A549 (cell line): Measurements from ENCODE around the gene TRANK1. TPM values are rescaled to one million over a fixed set of nuclear protein-coding genes. Genes with fewer than 3 reads are reported as not detected.

Experiments used
- ATAC-seq, 2 experiments: fragments of 200-7000 bp in 1 of 2; fragments of >200 bp in 1 of 2; cut with Nextera tagmentation in 1 of 2; cut with Tn5 transposase in 1 of 2; 3 replicates each; pipeline versions ENCODE4 v1.8.0 to v1.9.1; 2018 to 2020; ENCODE audit warnings: mild to moderate bottlenecking in 1 of 2, moderate library complexity in 1 of 2
- CTCF ChIA-PET: fragments of 300-600 bp; sonication (Branson Sonifier 250); formaldehyde crosslinking; extraction: SDS; loops from one replicate; lab custom pipeline; 2021; ENCODE audit warnings: antibody characterized with exemption, inconsistent platforms; lab: Yijun Ruan, JAX
- POLR2A ChIA-PET: fragments of 350-600 bp; formaldehyde crosslinking; extraction: SDS; loops from one replicate; lab custom pipeline; 2021; ENCODE audit warnings: antibody characterized with exemption, inconsistent platforms; lab: Yijun Ruan, JAX
- DNase-seq, 2 experiments: peaks; one replicate each; pipeline versions ENCODE4 v3.0.0 to v3.0.0-alpha.2; 2011 to 2016; ENCODE audit warnings: low read depth in 1 of 2, low spot score in 1 of 2
- FAIRE-seq: peaks from 2 replicates; lab custom pipeline; 2011; peaks lifted over from hg19 to GRCh38; lab: Jason Lieb, UNC
- H3K27ac ChIP-seq, 2 experiments: fragments of >200 bp; sonication (Bioruptor Twin); formaldehyde crosslinking; 3 replicates each; pipeline ENCODE4 v1.5.1; 2016 to 2017
- H3K4me1 ChIP-seq: fragments of >200 bp; sonication (Bioruptor Twin); formaldehyde crosslinking; 3 replicates; pipeline ENCODE4 v1.6.1; 2016
- H3K4me2 ChIP-seq: fragments of >200 bp; sonication (Bioruptor Twin); formaldehyde crosslinking; 3 replicates; pipeline ENCODE4 v1.6.1; 2016
- H3K4me3 ChIP-seq: fragments of >200 bp; sonication (Bioruptor Twin); formaldehyde crosslinking; 3 replicates; pipeline ENCODE4 v1.5.1; 2016
- H3K9me3 ChIP-seq: fragments of >200 bp; sonication (Bioruptor Twin); formaldehyde crosslinking; 3 replicates; pipeline ENCODE4 v1.6.1; 2016
- BHLHE40 ChIP-seq: IDR thresholded peaks from 2 replicates; pipeline ENCODE4 v1.6.1; 2012; ENCODE audit warnings: low read depth, low read length, inconsistent platforms
- CBX2 ChIP-seq: fragments of 200-600 bp; sonication (generic); IDR thresholded peaks from 2 replicates; pipeline ENCODE4 v1.6.1; 2016; ENCODE audit warnings: low read depth, mild to moderate bottlenecking, borderline replicate concordance
- CEBPB ChIP-seq, 2 experiments: fragments of >200 bp in 1 of 2; sonication (Bioruptor Twin) in 1 of 2; formaldehyde crosslinking in 1 of 2; IDR thresholded peaks; 2 replicates each; pipeline ENCODE4 v1.6.1; 2012 to 2016
- EHF ChIP-seq: fragments of 250-450 bp; sonication (Bioruptor Pico); IDR thresholded peaks from 2 replicates; pipeline ENCODE4 v1.5.0; 2020; ENCODE audit warnings: mild to moderate bottlenecking
- EHMT2 ChIP-seq: fragments of 200-600 bp; sonication (generic); IDR thresholded peaks from 2 replicates; pipeline ENCODE4 v1.6.1; 2016; ENCODE audit warnings: antibody characterized with exemption, low read depth, mild to moderate bottlenecking, moderate library complexity
- FOSB ChIP-seq: fragments of 250-450 bp; sonication (Bioruptor Pico); IDR thresholded peaks from 2 replicates; pipeline ENCODE4 v1.5.0; 2020; ENCODE audit warnings: mild to moderate bottlenecking, moderate library complexity
- FOSL2 ChIP-seq, 2 experiments: fragments of 450-650 bp in 1 of 2; fragments of >200 bp in 1 of 2; sonication (Bioruptor Twin) in 1 of 2; formaldehyde crosslinking; IDR thresholded peaks; 2 replicates each; pipeline versions ENCODE4 v1.5.0 to v1.6.1; 2016 to 2020; ENCODE audit warnings: mild to moderate bottlenecking in 1 of 2, moderate library complexity in 1 of 2
- HOXA7 ChIP-seq: fragments of 250-450 bp; sonication (Bioruptor Pico); IDR thresholded peaks from 2 replicates; pipeline ENCODE4 v1.5.0; 2020; ENCODE audit warnings: mild to moderate bottlenecking, moderate library complexity
- JUN ChIP-seq, 2 experiments: fragments of >200 bp; sonication (Bioruptor Twin); formaldehyde crosslinking; IDR thresholded peaks; 2 replicates in 1 of 2; 3 replicates in 1 of 2; pipeline ENCODE4 v1.6.1; 2016 to 2017
- JUNB ChIP-seq: fragments of >200 bp; sonication (Bioruptor Twin); formaldehyde crosslinking; IDR thresholded peaks from 2 replicates; pipeline ENCODE4 v1.6.1; 2016
- KDM1A ChIP-seq: fragments of 200-600 bp; sonication (generic); IDR thresholded peaks from 2 replicates; pipeline ENCODE4 v1.6.1; 2016; ENCODE audit warnings: low read depth, mild to moderate bottlenecking
- KDM5A ChIP-seq: fragments of 200-600 bp; sonication (generic); IDR thresholded peaks from 2 replicates; pipeline ENCODE4 v1.6.1; 2016; ENCODE audit warnings: antibody characterized with exemption, mild to moderate bottlenecking
- NPAS2 ChIP-seq: fragments of 250-450 bp; sonication (Bioruptor Pico); IDR thresholded peaks from 2 replicates; pipeline ENCODE4 v1.8.0; 2022; ENCODE audit warnings: mild to moderate bottlenecking, moderate library complexity, borderline replicate concordance
- PHF8 ChIP-seq: fragments of 200-600 bp; sonication (generic); IDR thresholded peaks from 2 replicates; pipeline ENCODE4 v1.6.1; 2016; ENCODE audit warnings: low read depth, mild to moderate bottlenecking, antibody characterized with exemption, moderate library complexity, borderline replicate concordance
- POLR2A ChIP-seq: IDR thresholded peaks from 2 replicates; pipeline ENCODE4 v1.6.1; 2012; ENCODE audit warnings: mild to moderate bottlenecking, low read length
- RAD21 ChIP-seq, 2 experiments: fragments of >200 bp in 1 of 2; sonication (Bioruptor Twin) in 1 of 2; formaldehyde crosslinking in 1 of 2; IDR thresholded peaks in 1 of 2; conservative IDR thresholded peaks in 1 of 2; 2 replicates in 1 of 2; 3 replicates in 1 of 2; pipeline ENCODE4 v1.6.1; 2012 to 2018; ENCODE audit warnings: inconsistent platforms in 1 of 2
- RARB ChIP-seq: fragments of 250-450 bp; sonication (Bioruptor Pico); IDR thresholded peaks from 2 replicates; pipeline ENCODE4 v1.8.0; 2021; ENCODE audit warnings: mild to moderate bottlenecking, moderate library complexity
- SMC3 ChIP-seq: fragments of >200 bp; sonication (Bioruptor Twin); formaldehyde crosslinking; IDR thresholded peaks from 3 replicates; pipeline ENCODE4 v1.6.1; 2018; ENCODE audit warnings: inconsistent platforms
- TP53 ChIP-seq: fragments of 250-450 bp; sonication (Bioruptor Pico); IDR thresholded peaks from 2 replicates; pipeline ENCODE4 v1.5.0; 2021; ENCODE audit warnings: mild to moderate bottlenecking, moderate library complexity
- ZC3H11A ChIP-seq: fragments of 450-650 bp; IDR thresholded peaks from 2 replicates; pipeline ENCODE4 v1.6.1; 2014; ENCODE audit warnings: antibody characterized with exemption, mild to moderate bottlenecking
- ZFP36 ChIP-seq: fragments of 450-650 bp; IDR thresholded peaks from 2 replicates; pipeline ENCODE4 v1.6.1; 2014; ENCODE audit warnings: borderline replicate concordance; ENCODE audit not compliant: partially characterized antibody
- ZNF302 ChIP-seq: fragments of 250-450 bp; sonication (Bioruptor Pico); IDR thresholded peaks from 2 replicates; pipeline ENCODE4 v1.9.0; 2021; ENCODE audit warnings: inconsistent platforms, mild to moderate bottlenecking, moderate library complexity
- WGBS: methylation state at CpG from one replicate; pipeline ENCODE4 v1.1.6; 2017; ENCODE audit errors: missing lambda C conversion rate; 5-methylcytosine and 5-hydroxymethylcytosine counted together
- polyA plus RNA-seq, 4 experiments: library from polyadenylated mRNA; depleted of rRNA in 3 of 4; stranded (reverse); fragments of >200 nt; fragmentation: RNase III in 1 of 4; extraction: RNeasy Plus Mini Kit Qiagen cat#74134 plus additional on column Dnase treatment in 1 of 4; gene quantifications; 2 replicates in 3 of 4; 3 replicates in 1 of 4; pipeline ENCODE4 v1.2.3, GENCODE V29; 2011 to 2017
- TF ChIP-seq, protein P1 (sequence below): fragments of 250-450 bp; sonication (Bioruptor Pico); IDR thresholded peaks from 2 replicates; pipeline ENCODE4 v1.5.0; 2021; ENCODE audit warnings: mild to moderate bottlenecking, moderate library complexity, borderline replicate concordance
- TF ChIP-seq, protein P2 (sequence below): fragments of >200 bp; sonication (Bioruptor Twin); formaldehyde crosslinking; IDR thresholded peaks from 2 replicates; pipeline ENCODE4 v1.6.1; 2016
- TF ChIP-seq, protein P3 (sequence below): fragments of 450-650 bp; IDR thresholded peaks from 2 replicates; pipeline ENCODE4 v1.6.1; 2014; ENCODE audit warnings: antibody characterized with exemption

TRANK1 gene
- polyA plus RNA-seq, 2 of the 4 experiments (the other 2 are of a cell fraction), result 0.58 to 3.2 TPM

DNA sequence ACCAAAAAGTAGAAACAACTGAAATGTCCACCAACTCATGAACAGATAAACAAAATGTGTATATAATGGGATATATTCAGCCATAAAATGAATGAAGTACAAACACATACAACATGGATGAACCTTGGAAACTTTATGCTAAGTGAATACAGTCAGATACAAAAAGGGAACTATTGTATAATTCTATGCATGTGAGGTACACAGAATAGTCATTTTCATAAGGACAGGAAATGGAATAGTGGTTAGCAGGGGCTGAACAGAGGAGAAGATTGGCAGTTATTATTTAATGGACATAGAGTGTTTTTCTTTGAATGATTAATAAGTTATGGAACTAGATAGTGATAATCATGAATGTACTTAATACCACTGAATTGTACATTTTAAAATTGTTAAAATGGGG lies 20.0 kb upstream of the TRANK1 start:
- ATAC-seq, result no peak
- ChIA-PET POLR2A (no interaction called here), CTCF (interaction anchor here (0.6 kb wide), 1 partner anchor 405 kb away, joined by 3 read pairs; no protein-coding TSS in a partner anchor)
- Histone ChIP-seq H3K4me3 (no peak overlapping the region), H3K9me3 (no peaks in the 10 kb centered on the region), H3K27ac (no peak overlapping the region), H3K4me2 (no peak overlapping the region), H3K4me1 (peaks cover 4% of the 10 kb centered on the region)
- no peak for FAIRE-seq
- no peak for DNase-seq
- TF ChIP-seq, protein P1, sequence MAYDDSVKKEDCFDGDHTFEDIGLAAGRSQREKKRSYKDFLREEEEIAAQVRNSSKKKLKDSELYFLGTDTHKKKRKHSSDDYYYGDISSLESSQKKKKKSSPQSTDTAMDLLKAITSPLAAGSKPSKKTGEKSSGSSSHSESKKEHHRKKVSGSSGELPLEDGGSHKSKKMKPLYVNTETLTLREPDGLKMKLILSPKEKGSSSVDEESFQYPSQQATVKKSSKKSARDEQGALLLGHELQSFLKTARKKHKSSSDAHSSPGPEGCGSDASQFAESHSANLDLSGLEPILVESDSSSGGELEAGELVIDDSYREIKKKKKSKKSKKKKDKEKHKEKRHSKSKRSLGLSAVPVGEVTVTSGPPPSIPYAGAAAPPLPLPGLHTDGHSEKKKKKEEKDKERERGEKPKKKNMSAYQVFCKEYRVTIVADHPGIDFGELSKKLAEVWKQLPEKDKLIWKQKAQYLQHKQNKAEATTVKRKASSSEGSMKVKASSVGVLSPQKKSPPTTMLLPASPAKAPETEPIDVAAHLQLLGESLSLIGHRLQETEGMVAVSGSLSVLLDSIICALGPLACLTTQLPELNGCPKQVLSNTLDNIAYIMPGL (CRISPR knock-in tag), result no peak
- TF ChIP-seq NPAS2 (CRISPR knock-in tag) (no peak), JUNB (no peak), KDM1A (no peak), CEBPB (IDR thresholded peaks at IDR 0.05) (no peak), FOSB (CRISPR knock-in tag) (no peak), PHF8 (no peak), JUN (IDR thresholded peaks at IDR 0.05) (no peak), ZFP36 (no peak), HOXA7 (CRISPR knock-in tag) (no peak), RARB (CRISPR knock-in tag) (no peak), SMC3 (no peak), ZC3H11A (no peak), POLR2A (no peak), ZNF302 (CRISPR knock-in tag) (no peak)
- TF ChIP-seq, protein P2, sequence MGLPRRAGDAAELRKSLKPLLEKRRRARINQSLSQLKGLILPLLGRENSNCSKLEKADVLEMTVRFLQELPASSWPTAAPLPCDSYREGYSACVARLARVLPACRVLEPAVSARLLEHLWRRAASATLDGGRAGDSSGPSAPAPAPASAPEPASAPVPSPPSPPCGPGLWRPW, result no peak

DNA sequence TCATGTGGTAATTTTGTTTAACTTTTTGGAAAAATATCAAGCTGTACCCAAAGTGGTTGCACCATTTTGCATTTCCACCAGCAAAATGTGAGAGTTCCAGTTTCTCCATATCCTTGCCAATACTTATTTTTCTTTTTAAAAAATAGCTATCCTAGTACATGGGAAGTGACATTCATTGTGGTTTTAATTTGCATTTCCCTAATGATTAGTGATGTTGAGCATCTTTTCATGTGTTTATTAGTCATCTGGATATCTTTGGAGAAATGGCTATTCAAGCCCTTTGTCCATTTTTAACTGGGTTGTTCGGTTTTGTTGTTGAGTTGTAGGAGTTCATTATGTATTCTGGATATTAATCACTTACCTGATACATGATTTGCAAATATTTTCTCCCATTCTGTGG lies 19.5 kb upstream of the TRANK1 start:
- TF ChIP-seq FOSL2 (IDR thresholded peaks at IDR 0.05) (no peak), FOSL2 (CRISPR knock-in tag; IDR thresholded peaks at IDR 0.05) (no peak), EHF (no peak), TP53 (CRISPR knock-in tag) (no peak), EHMT2 (no peak), RAD21 (conservative IDR thresholded peaks at IDR 0.05 in 1 of 2, IDR thresholded peaks at IDR 0.05 in 1 of 2) (no peak), KDM5A (no peak), CBX2 (no peak), KDM1A (no peak), BHLHE40 (no peak)
- TF ChIP-seq, protein P3, sequence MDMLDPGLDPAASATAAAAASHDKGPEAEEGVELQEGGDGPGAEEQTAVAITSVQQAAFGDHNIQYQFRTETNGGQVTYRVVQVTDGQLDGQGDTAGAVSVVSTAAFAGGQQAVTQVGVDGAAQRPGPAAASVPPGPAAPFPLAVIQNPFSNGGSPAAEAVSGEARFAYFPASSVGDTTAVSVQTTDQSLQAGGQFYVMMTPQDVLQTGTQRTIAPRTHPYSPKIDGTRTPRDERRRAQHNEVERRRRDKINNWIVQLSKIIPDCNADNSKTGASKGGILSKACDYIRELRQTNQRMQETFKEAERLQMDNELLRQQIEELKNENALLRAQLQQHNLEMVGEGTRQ, result no peak
- TF ChIP-seq, all 56 proteins: peak for 0
- FAIRE-seq (no peak), ATAC-seq (no peak), DNase-seq (no peak)
- H3K9me3 ChIP-seq, result no peaks in the 10 kb centered on the region
- H3K4me2 ChIP-seq, result no peak overlapping the region
- no peak overlapping the region for H3K27ac ChIP-seq
- WGBS, result 39% methylated on average over 1 of the region's 1 CpG
- H3K4me3 ChIP-seq, result no peak overlapping the region
- ChIA-PET POLR2A (no interaction called here), CTCF (interaction anchor here (0.6 kb wide), 1 partner anchor 406 kb away, joined by 3 read pairs; no protein-coding TSS in a partner anchor)
- H3K4me1 ChIP-seq, result no peaks in the 10 kb centered on the region; the same call in 2 of the 3 replicates
